ENCODE measurements around the gene PIP4K2A.
"Not testable (repeated sequence)": the region's sequence is repeated elsewhere in the genome, so short reads cannot be mapped to it uniquely, and the experiment has no call there.

PIP4K2A gene

DNA sequence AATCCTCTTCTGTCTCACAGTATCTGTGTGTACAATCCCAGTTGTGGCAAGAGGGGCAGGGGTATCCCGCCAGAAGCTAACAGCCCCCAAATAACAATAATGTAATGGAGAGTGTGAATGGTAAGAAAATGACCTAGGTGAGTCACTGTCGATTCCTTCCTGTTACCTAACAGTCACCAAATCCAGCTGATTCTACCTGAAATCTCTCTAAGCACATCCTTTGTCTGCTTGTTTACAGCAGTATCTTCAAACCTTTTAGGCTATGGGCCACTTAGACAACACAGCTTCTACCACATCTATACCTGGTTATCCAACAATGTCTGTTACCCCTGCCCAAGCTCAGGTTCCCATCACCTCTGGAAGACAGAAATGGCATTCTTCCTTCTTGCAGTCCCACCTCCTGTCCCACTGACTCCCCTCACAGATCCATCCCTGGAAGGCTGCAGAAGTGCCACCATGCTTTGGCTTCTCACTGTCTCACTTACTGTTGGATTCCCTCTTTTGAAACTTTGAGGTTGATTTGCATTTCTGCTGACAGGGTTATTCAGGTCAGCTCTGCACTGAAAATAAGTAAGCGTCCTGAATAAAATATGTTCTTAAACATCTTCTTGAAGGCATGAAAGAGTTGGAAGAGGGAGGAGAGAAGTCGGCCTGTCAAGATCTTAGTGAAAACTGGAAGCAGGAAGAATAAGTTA lies 13.1 kb downstream of the PIP4K2A start:
- DNase-seq (ENCODE audit: low spot score in 2 of 2): no peak
- peaks cover 88% of the 10 kb centered on the region for H3K4me1 Mint-ChIP-seq
- peak; percentile 38 for ATAC-seq (replicated peaks; ENCODE audit: extremely low read depth, poor library complexity, severe bottlenecking)
- peaks cover 29% of the 10 kb centered on the region for H3K36me3 Mint-ChIP-seq (ENCODE audit: insufficient read depth)
- H3K27me3 Mint-ChIP-seq: no peaks in the 10 kb centered on the region
- peak overlapping the region; percentile 60 for H3K4me3 Mint-ChIP-seq
- no peaks in the 10 kb centered on the region for H3K9me3 Mint-ChIP-seq
- H3K27ac Mint-ChIP-seq (ENCODE audit: low read depth): peak overlapping the region; percentile 96

DNA sequence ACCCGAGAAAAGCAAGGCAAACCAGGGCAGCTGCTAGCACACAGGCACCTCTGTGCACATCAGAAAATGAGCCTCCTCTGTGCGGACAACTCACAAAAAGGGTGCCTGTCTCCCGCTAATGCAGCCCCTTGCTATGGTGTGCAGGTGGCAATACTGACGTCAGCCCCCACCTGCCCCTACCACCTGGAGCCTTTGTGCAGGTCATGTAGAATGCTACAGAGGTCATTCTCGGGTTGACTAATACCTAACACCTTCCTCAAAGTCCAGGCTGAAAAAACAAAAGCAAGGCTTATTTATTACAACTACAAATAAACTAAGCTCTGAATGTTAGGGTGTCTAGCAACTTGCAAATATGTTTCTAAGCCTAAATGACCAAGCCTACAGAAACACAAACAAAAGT lies 13.9 kb downstream of the PIP4K2A start:
- Mint-ChIP-seq H3K4me1 (peaks cover 88% of the 10 kb centered on the region), H3K4me3 (peak overlapping the region; percentile 60), H3K9me3 (no peaks in the 10 kb centered on the region), H3K27me3 (no peaks in the 10 kb centered on the region), H3K36me3 (ENCODE audit: insufficient read depth) (peaks cover 29% of the 10 kb centered on the region), H3K27ac (ENCODE audit: low read depth) (peak overlapping the region; percentile 96)
- ATAC-seq (replicated peaks; ENCODE audit: extremely low read depth, poor library complexity, severe bottlenecking) (no peak), DNase-seq (ENCODE audit: low spot score in 2 of 2) (no peak)

DNA sequence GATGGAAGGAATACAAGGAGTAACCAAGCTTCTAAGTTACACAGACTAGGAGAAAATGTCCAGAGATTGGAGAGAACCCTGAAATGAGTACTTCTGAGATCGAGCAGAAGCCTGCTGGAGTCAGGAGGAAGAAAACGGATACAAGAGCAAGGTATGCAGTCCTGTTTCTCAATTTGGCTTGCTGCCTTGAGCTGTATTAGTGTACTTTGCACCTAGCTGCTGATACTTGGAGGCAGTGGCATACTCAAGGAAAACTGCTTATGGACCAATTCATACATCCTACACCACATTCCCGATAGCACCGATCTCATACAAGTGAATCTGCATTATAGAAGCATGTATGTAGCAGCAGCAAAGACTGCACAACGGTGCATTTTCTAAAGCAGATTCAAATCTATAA lies 14.4 kb downstream of the PIP4K2A start:
- H3K9me3 Mint-ChIP-seq: no peaks in the 10 kb centered on the region
- peak overlapping the region; percentile 96 for H3K27ac Mint-ChIP-seq (ENCODE audit: low read depth)
- DNase-seq (ENCODE audit: low spot score in 2 of 2) (no peak), ATAC-seq (replicated peaks; ENCODE audit: extremely low read depth, poor library complexity, severe bottlenecking) (no peak)
- H3K36me3 Mint-ChIP-seq (ENCODE audit: insufficient read depth): peaks cover 27% of the 10 kb centered on the region
- H3K4me1 Mint-ChIP-seq: peaks cover 86% of the 10 kb centered on the region
- H3K27me3 Mint-ChIP-seq: no peaks in the 10 kb centered on the region
- peak overlapping the region; percentile 60 for H3K4me3 Mint-ChIP-seq

DNA sequence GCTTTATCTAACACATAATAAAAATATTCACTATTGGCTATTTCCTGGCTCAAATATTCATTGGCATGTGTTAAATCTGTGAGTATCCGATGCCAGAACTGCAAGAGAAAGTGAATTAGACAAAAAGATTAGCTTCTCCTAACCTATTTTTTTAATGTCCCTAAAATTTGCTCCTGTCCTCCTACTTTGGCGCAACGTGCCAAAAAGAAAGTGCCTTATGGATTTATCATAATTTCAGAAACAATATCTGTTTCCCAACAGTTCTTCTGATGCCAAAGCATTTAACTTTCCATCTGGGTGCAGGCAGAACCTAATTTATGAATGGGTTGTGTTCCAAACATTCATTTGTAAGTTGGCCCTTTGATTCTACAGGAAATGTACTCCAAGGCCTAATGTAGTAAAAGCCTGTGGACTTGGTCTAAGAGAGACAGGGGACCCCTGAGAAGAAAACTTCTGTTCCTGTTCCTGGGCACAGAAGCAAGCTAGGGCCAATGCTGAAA lies 15.4 kb downstream of the PIP4K2A start:
- peaks cover 20% of the 10 kb centered on the region for H3K36me3 Mint-ChIP-seq (ENCODE audit: insufficient read depth)
- DNase-seq (ENCODE audit: low spot score in 2 of 2): no peak
- no peak for ATAC-seq (replicated peaks; ENCODE audit: extremely low read depth, poor library complexity, severe bottlenecking)
- peaks cover 77% of the 10 kb centered on the region for H3K4me1 Mint-ChIP-seq
- H3K9me3 Mint-ChIP-seq: no peaks in the 10 kb centered on the region
- peak overlapping the region; percentile 96 for H3K27ac Mint-ChIP-seq (ENCODE audit: low read depth)
- H3K4me3 Mint-ChIP-seq: peak overlapping the region; percentile 45
- H3K27me3 Mint-ChIP-seq: no peaks in the 10 kb centered on the region

DNA sequence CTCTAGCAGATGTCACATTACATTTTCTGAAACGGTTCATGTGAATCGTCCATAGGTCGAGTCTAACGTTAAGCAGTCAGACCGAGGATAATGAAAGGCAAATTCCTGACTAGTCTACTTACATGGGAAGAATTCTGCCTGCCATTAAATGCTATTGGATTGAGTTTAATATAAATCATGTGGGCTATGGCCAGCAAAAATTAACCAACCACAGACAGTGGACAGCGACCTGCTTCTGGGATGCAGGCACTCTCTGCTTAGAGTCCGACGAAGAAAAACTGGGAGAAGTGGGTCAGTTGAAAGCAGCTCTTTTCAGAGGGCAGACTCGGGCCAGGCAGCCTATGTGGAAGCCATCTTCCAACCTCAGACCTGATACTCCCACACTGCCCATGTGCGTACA lies 16.6 kb downstream of the PIP4K2A start:
- Mint-ChIP-seq H3K4me3 (no peak overlapping the region), H3K36me3 (ENCODE audit: insufficient read depth) (peaks cover 12% of the 10 kb centered on the region), H3K9me3 (no peaks in the 10 kb centered on the region), H3K27me3 (no peaks in the 10 kb centered on the region), H3K4me1 (peaks cover 77% of the 10 kb centered on the region), H3K27ac (ENCODE audit: low read depth) (no peak overlapping the region)
- DNase-seq (ENCODE audit: low spot score in 2 of 2) (no peak), ATAC-seq (replicated peaks; ENCODE audit: extremely low read depth, poor library complexity, severe bottlenecking) (no peak)

DNA sequence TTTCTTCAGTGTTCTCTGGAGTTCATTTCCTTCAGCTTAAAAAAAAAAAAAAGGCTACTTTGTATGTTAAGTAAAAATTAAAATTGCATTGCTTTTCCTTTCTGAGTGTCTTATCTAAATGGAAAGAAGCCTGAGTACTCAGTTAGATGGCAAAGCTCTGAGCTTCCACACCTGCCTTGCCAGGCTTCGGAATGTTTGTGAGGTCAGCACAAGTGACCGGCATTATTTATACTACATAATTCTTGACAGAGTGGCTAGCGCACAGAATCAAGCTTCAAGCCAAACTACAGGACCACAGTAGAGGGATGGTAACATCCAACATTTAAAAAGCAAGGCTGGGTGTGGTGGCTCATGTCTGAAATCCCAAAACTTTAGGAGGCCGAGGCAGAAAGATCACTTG lies 17.3 kb downstream of the PIP4K2A start:
- Mint-ChIP-seq H3K27ac (ENCODE audit: low read depth) (peak overlapping the region; percentile 49), H3K27me3 (no peaks in the 10 kb centered on the region), H3K4me3 (peak overlapping the region; percentile 16), H3K4me1 (peaks cover 77% of the 10 kb centered on the region), H3K36me3 (ENCODE audit: insufficient read depth) (peaks cover 11% of the 10 kb centered on the region), H3K9me3 (no peaks in the 10 kb centered on the region)
- DNase-seq (ENCODE audit: low spot score in 2 of 2) (no peak), ATAC-seq (replicated peaks; ENCODE audit: extremely low read depth, poor library complexity, severe bottlenecking) (no peak)

DNA sequence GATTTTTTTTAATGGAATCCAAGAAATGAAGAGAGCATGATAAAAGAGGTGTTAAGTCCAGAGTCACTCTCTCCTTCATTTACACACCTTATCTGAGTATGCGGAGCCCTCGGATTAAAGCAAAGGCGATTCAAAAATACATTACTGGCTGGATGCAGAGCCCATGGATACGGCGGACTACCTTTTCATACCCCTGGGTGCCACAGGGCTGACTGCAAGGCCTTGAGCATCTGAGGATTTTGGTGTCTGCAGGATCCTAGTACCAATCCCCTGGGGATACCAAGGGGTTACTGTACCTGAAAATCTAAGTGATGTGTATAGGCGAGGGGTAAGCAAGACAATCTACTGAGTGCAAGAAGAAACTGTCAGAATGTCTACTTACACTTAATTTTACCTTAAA lies 20.5 kb downstream of the PIP4K2A start:
- Mint-ChIP-seq H3K9me3 (no peaks in the 10 kb centered on the region), H3K36me3 (ENCODE audit: insufficient read depth) (peaks cover 10% of the 10 kb centered on the region), H3K4me3 (peak overlapping the region; percentile 59), H3K27ac (ENCODE audit: low read depth) (peak overlapping the region; percentile 77), H3K4me1 (peaks cover 72% of the 10 kb centered on the region), H3K27me3 (no peaks in the 10 kb centered on the region)
- DNase-seq (ENCODE audit: low spot score in 2 of 2) (no peak), ATAC-seq (replicated peaks; ENCODE audit: extremely low read depth, poor library complexity, severe bottlenecking) (no peak)

DNA sequence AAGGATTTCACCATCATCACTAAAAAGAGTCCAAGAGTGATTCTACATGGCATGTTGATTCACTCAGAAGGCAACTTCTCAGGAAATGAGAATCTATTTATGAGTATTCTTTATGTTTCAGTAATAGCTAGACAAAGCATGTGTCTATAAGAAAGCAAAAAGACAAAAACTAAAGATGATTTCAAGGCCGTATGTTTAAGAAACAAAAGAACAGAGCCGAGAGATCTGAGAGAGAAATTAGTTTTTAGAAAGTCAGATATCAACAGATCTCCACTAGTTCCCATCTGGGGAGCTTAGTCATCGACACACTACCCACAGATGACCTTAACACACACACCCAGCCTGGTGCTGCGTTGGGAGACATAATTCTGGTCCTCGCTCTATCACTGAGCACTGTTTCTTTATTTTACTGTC lies 21.0 kb downstream of the PIP4K2A start:
- H3K27me3 Mint-ChIP-seq: no peaks in the 10 kb centered on the region
- DNase-seq (ENCODE audit: low spot score in 2 of 2) (no peak), ATAC-seq (replicated peaks; ENCODE audit: extremely low read depth, poor library complexity, severe bottlenecking) (peak; percentile 68)
- H3K36me3 Mint-ChIP-seq (ENCODE audit: insufficient read depth): peaks cover 10% of the 10 kb centered on the region
- H3K27ac Mint-ChIP-seq (ENCODE audit: low read depth): peak overlapping the region; percentile 77
- no peaks in the 10 kb centered on the region for H3K9me3 Mint-ChIP-seq
- H3K4me3 Mint-ChIP-seq: peak overlapping the region; percentile 59
- H3K4me1 Mint-ChIP-seq: peaks cover 77% of the 10 kb centered on the region

DNA sequence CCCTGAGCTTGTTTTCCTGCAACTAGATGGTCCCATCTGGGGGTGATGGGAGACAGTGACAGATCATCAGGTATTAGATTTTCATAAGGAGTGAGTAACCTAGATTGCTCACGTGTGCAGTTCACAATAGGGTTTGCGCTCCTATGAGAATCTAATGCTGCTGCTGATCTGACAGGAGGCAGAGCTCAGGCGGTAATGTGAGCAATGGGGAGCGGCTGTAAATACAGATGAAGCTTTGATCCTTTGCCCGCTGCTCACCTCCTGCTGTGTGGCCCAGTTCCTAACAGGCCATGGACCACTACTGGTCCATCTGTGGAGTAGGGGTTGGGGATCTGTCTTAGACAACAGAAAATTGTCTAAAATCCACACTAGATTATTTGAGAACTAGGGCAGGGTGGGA lies 22.3 kb downstream of the PIP4K2A start:
- H3K9me3 Mint-ChIP-seq; H3K4me3 Mint-ChIP-seq; ATAC-seq (replicated peaks; ENCODE audit: extremely low read depth, poor library complexity, severe bottlenecking); DNase-seq (ENCODE audit: low spot score in 2 of 2); H3K27me3 Mint-ChIP-seq; H3K36me3 Mint-ChIP-seq (ENCODE audit: insufficient read depth): not testable (repeated sequence)
- H3K27ac Mint-ChIP-seq (ENCODE audit: low read depth): peak overlapping the region; percentile 81
- peaks cover 80% of the 10 kb centered on the region for H3K4me1 Mint-ChIP-seq

DNA sequence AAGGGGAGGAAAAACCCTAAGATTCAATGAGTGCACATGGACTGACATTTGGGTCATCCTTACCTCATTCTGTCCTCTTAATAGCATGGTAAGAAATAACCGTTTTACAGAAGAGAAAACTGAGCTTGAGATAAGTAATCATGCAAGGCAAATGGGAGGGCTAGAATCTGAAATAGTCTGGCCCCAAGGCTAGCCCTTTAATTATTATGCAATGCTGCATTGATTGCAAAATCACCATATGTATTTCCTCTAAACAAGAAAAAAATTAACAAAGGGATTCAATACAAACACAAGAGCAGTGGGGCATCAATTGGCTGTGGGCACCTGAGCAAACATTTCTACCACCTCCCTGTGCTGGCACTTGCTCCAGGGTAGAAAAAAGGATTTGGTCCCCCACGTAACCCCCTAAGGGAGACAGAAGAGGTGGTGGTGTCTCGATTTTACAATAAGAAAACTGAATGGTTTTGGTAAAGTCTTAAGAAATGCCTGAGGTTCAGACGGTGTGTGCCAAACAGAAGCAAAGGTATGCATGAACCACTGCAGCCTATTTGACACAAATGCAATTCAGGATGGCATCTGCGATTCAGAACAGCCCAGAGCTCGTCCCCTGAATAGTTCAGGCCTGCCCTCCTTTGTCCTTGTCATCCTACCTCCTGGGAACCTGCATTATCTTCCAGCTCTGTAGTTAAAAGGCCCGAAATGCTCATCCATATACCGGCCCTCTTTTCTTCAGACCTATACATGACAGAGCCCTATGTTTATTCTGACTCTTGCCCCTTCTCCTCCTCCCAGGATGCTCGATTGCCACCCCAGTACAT lies 23.6 kb downstream of the PIP4K2A start:
- Mint-ChIP-seq H3K4me1 (peaks cover 79% of the 10 kb centered on the region), H3K27ac (ENCODE audit: low read depth) (peak overlapping the region; percentile 81), H3K9me3 (no peaks in the 10 kb centered on the region), H3K4me3 (peak overlapping the region; percentile 42), H3K36me3 (ENCODE audit: insufficient read depth) (peaks cover 8% of the 10 kb centered on the region), H3K27me3 (no peaks in the 10 kb centered on the region)
- ATAC-seq (replicated peaks; ENCODE audit: extremely low read depth, poor library complexity, severe bottlenecking): no peak
- no peak for DNase-seq (ENCODE audit: low spot score in 2 of 2)

DNA sequence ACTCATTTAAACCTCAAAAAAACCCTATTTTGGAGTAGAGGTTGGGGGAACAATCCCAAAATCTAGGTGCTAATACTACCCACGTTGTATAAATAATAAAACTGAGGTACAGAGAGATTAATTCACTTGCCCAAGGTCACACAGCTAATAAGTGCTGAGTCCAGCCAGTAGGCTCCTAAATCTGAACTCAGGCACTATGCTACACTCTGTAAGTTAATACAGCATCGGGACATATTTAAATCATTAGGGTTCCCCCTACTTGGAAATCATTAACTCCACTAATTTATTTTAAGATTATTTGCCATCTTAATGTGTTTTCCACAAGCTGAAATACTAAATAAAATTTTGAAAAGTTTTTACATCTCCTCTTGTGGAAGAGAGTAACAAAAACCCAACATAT lies 24.2 kb downstream of the PIP4K2A start:
- H3K27ac Mint-ChIP-seq (ENCODE audit: low read depth): peak overlapping the region; percentile 81
- peaks cover 9% of the 10 kb centered on the region for H3K36me3 Mint-ChIP-seq (ENCODE audit: insufficient read depth)
- H3K9me3 Mint-ChIP-seq: no peaks in the 10 kb centered on the region
- H3K4me3 Mint-ChIP-seq: peak overlapping the region; percentile 23
- peaks cover 78% of the 10 kb centered on the region for H3K4me1 Mint-ChIP-seq
- DNase-seq (ENCODE audit: low spot score in 2 of 2) (no peak), ATAC-seq (replicated peaks; ENCODE audit: extremely low read depth, poor library complexity, severe bottlenecking) (no peak)
- no peaks in the 10 kb centered on the region for H3K27me3 Mint-ChIP-seq

DNA sequence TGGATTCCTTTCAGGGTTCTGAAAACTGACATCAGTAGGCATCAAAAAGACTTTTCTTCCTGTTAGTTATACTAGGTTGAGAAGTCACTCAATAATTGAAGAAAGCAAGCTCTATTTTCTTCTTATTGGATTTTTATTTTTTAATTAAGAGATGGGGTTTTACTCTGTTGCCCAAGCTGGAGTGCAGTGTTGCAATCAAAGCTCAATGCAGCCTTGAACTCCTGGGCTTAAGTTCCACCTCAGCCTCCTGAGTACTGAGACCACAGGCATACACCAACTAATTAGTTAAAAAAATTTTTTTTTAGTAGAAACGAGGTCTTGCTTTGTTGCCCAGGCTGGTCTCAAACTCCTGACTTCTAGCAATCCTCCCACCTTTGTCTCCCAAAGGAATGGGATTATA lies 28.0 kb downstream of the PIP4K2A start:
- ATAC-seq (replicated peaks; ENCODE audit: extremely low read depth, poor library complexity, severe bottlenecking) (no peak), DNase-seq (ENCODE audit: low spot score in 2 of 2) (no peak)
- H3K4me1 Mint-ChIP-seq: peaks cover 86% of the 10 kb centered on the region
- H3K27me3 Mint-ChIP-seq: no peaks in the 10 kb centered on the region
- peak overlapping the region; percentile 94 for H3K27ac Mint-ChIP-seq (ENCODE audit: low read depth)
- peaks cover 29% of the 10 kb centered on the region for H3K36me3 Mint-ChIP-seq (ENCODE audit: insufficient read depth)
- H3K9me3 Mint-ChIP-seq: no peaks in the 10 kb centered on the region
- H3K4me3 Mint-ChIP-seq: no peak overlapping the region

DNA sequence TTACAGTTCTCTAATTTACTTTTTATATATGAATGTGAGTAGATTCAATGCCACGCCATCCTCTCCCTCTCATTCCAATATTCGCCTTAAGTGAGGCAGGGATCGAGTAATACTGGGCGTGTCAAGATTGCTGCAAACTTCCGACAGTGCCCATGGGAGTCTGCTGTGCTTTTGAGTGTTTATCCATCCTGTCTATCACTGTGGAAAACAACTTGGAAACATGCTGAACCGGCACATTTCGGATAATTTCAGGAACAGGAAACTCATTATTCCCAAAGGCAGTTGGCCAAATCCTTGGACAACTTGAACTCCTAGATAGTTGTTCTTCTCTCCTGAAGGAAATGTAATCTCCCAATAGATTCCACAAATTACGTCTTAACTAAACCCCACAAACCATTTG lies 28.5 kb downstream of the PIP4K2A start:
- no peak for DNase-seq (ENCODE audit: low spot score in 2 of 2)
- Mint-ChIP-seq H3K9me3 (no peaks in the 10 kb centered on the region), H3K4me1 (peaks cover 86% of the 10 kb centered on the region), H3K36me3 (ENCODE audit: insufficient read depth) (peaks cover 31% of the 10 kb centered on the region), H3K27ac (ENCODE audit: low read depth) (peak overlapping the region; percentile 94), H3K4me3 (no peak overlapping the region), H3K27me3 (no peaks in the 10 kb centered on the region)
- ATAC-seq (replicated peaks; ENCODE audit: extremely low read depth, poor library complexity, severe bottlenecking): no peak

Data from central memory CD8-positive, alpha-beta T cell (primary cell).